ENCODE results near the gene NAALADL2.
"Not testable (repeated sequence)": the region's sequence is repeated elsewhere in the genome, so short reads cannot be mapped to it uniquely, and the experiment has no call there.

The NAALADL2 gene

GRCh38 chr3:175526609-175527280 lies 667.6 kb downstream of the NAALADL2 start:
- no peak for DNase-seq

- not testable (repeated sequence) for DNase-seq
Measured at GRCh38 chr3:175528693-175529092, 669.6 kb downstream of the NAALADL2 start.

DNA sequence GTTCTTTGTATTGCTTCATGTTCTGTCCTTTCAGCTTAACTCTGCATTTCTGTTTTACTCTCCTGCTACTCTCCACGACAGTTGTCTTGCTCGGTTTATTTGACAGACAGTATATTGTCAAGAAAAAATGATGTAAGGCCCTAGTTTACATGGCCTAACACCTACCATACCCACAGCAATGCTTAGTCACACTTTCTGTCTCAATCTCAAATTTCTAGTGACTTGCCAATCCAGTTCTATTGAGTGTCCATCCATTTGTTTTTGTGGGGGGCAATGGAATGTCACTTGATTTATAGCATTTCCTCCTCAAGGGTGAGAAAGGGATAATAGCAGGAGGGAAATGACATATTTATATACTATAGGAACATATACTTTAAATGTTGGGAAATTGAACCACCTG lies 676.2 kb downstream of the NAALADL2 start:
- DNase-seq = no peak

DNA sequence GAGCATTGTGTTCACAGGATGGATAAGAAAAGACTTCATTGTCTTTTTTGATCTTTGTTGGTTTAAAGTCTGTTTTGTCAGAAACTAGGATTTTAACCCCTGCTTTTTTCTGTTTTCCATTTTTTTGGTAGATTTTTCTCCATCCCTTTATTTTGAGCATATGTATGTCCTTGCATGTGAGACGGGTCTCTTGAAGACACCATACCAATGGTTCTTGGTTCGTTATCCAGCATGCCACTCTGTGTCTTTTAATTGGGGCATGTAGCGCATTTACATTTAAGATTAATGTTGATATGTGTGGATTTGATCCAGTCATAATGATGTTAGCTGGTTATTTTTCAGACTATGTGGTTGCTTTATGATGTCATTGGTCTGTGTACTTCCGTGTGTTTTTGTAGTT lies 687.0 kb downstream of the NAALADL2 start:
- no peak for DNase-seq

DNA sequence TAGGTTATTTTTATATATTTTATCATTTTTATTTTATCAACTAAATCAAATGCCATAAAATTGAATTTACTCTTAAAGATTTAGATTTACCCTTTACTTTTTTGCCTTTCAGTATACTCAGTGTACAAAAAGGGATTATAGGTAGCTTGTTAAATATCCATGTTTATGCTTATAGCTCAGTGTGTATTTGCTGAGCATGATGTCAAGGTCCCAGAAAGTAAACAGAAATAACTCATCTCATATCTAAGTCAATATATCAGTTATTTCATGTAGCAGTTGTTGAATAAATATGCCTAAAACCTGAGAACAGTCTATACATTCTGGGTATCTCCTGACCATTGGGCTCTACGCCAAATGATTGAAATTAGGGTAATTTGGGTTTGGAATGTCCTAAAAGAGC lies 693.8 kb downstream of the NAALADL2 start:
- DNase-seq = no peak

- no peak for DNase-seq
Measured at GRCh38 chr3:175554801-175555200, 695.7 kb downstream of the NAALADL2 start.

- DNase-seq = no peak
Measured at GRCh38 chr3:175558261-175558660, 699.1 kb downstream of the NAALADL2 start.

DNA sequence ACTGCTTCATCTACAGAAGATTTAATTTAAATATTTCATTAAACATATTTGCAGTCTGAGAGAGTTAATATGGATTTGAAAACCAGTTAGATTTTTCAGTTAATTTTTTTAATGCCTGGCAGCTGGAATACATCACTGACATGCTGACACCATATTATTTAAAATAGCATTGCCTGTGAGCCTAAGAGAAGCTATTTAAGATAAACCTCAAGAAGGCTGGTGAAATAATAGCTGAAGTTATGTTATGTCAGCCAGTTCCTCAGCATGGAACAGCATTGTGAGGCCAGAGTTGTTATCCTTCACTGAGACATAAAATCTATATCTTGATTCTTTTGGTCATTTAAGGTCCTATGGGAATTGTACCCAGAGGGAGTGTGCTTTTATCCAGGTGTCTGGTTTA lies 705.2 kb downstream of the NAALADL2 start:
- no peak for DNase-seq

DNA sequence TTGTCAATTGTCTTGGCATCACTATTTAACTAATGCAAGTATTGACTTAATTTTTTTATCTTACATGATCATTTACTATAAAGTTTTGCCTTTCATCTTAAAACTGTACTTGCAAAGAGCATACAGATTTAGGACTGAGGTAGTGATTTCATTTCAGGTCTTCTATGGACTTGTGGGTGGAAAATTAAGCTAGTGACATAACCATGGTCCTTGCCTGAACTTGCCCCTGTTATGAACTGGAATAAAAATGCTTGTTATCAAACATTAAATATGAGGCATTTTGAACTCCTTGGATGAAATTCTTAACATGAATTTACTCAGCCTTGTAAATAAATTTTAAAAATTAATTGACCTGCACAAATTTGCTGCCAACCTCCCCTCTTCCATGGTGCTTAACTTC lies 712.0 kb downstream of the NAALADL2 start:
- no peak for DNase-seq

DNA sequence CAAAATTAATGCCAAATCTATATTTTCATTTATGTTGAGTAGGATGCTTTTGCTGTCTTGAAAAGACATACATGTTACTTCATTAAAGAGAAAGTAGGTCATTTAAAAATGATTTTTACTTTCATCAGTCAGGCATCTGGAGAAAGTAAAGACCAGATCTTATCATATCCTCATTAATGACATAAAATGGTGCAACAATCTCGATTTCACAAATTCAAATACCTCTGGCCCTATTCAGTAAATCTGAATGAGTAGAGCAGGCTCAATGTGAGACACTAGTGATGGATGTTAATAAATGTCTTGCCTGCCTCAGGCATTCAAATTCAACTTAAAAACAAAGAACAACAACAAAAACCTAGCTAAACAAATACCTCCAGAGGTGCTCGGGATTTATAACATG lies 714.1 kb downstream of the NAALADL2 start:
- no peak for DNase-seq

DNA sequence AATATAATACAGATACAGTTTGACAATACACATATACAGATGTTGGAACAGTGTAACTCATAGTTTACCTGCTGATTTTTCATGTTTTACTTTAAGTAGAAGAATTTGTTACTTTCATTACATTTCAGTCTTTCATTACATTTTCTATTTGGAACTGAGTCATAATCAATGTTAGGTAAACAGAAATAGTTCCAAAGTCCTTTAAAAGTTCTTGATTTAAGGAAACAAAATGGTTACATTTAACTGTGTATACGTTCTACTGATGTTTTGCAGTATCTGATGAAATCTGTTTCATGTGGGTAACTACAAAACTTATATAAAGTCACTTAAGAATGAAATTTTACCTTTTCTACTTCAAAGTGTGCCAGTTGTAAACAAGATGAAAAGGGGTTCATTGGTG lies 721.2 kb downstream of the NAALADL2 start:
- DNase-seq = no peak

DNA sequence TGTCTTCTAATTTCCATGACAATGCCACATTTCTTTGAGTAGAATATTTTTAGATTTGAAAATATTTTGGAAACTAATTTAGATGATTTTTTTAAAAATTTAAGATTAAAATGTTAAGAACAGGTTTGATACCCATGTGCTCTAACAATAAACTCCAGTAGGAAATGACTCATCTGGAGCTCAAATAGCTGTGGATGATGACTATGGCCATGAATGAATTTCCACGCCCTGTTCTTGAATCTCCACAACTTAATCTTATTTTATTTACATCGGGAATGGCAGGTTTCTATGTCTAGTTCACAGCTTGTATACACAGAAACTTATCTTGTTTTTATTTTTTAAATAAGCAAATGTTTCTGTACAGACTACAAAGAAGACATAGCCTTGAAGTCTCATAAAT lies 726.8 kb downstream of the NAALADL2 start:
- DNase-seq = no peak

- DNase-seq = no peak
Measured at GRCh38 chr3:175590745-175591144, 731.6 kb downstream of the NAALADL2 start.

- DNase-seq = no peak
Measured at GRCh38 chr3:175591375-175591774, 732.2 kb downstream of the NAALADL2 start.

DNA sequence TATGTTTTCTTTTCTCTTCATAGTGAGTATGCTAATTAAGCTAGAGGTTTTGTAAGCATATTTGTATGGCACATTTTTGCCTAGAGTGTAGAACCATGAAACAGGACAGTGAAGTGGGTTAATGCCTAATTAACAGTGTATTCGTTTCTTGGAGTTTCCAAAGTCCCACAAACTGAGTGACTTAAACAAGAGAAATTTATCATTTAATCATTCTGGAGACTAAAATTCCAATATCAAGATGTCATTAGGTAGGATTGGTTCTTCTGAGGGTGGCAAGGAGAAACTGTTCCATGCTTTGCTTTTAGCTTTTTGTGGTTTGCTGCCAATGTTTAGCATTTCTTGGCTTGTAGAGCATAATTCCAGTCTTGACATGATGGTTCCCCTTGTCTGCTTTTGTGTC lies 734.2 kb downstream of the NAALADL2 start:
- DNase-seq = no peak

GRCh38 chr3:175598740-175599139 lies 739.6 kb downstream of the NAALADL2 start:
- no peak for DNase-seq

DNA sequence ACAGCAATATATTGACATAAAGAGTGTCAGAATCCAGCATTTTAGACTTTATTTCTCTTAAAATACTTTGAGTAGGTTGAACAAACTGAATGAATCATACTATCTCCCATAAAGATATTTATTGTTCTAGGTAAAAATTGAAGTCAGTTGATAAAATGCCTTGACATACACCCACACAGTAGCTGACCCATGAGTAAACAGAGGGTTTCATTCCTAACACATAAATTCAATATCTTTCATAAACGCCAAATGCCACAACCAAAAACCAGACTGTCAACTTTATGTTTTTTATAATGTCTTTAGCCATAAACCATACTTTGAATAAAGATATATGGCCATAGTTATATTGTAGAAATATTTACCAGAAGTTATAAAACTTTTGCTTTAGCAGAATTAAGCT lies 742.4 kb downstream of the NAALADL2 start:
- DNase-seq = no peak

DNA sequence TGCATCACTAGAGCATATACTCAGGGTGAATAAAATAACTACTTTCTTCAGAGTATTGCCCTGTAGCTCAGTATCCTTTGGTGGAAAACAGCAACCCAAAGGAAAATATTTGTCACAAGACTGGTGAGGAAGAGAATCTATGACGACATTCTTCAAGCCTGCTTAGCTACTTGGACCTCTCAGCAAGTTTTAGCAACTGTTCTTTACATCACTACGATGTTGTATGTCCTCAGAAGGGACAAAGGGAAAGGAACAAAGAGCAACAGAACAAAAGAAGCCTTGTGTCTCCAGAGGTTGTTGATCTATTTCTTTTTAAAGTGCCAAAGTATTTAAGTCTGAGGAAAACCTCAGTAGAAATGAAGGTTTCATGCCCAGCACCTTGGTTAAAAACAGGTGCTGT lies 746.7 kb downstream of the NAALADL2 start:
- DNase-seq = no peak

DNA sequence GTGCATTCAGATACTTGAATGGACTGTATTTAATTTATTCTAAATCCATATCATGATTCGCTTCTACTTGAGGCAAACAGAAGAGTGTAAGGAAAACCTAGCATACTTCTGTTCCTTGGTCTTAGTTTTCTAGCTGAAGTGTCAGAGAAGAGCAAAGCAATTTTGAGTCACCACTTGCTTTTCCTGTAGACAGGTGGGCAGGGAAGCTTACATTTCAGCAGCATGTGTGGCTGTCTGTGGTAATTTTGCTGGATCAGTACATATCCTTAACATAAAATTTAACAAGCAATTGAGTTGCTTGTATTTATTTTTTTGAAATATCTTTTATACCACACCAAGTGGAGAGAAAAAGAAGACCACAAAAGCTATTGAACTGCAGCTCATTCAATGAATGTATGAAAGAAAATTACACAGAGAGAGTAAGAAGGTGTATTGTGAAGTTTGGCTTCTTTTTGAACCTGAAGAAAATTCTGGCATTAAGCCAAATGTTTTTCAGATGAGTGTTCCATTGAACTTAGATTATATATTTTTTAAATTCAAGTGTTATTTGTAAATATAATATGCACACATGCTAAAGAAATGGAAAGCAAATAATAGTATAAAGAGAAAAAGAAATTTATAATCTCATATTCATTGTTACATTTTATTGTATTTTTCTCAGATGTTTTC lies 747.6 kb downstream of the NAALADL2 start:
- no peak for DNase-seq

GRCh38 chr3:175608356-175608755 lies 749.2 kb downstream of the NAALADL2 start:
- DNase-seq = no peak

- no peak for DNase-seq
Measured at GRCh38 chr3:175608911-175609310, 749.8 kb downstream of the NAALADL2 start.

GRCh38 chr3:175612487-175613196 lies 753.5 kb downstream of the NAALADL2 start:
- DNase-seq = no peak

DNA sequence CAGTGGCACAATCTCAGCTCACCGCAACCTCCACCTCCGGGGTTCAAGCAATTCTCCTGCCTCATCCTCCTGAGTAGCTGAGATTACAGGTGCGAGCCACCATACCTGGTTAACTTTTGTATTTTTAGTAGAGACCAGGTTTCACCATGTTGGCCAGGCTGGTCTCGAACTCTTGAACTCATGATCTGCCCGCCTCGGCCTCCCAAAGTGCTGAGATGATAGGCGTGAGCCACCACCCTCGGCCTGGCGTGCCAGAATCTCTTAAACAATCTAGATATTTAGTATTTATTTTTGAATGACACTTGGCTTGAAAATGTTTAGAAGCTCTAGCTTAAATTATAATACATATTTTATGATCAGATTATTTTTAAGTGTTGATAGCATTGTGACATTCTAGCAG lies 755.0 kb downstream of the NAALADL2 start:
- DNase-seq = not testable (repeated sequence)

- no peak for DNase-seq
Measured at GRCh38 chr3:175617247-175617646, 758.1 kb downstream of the NAALADL2 start.

Data from left hindlimb (tissue), 1 donor.